Left lung (tissue), 10 donors: ENCODE data around the gene MYH14. TPM values are rescaled to one million over a fixed set of nuclear protein-coding genes. Genes with fewer than 3 reads are reported as not detected.

Source experiments
- ATAC-seq: fragments of 200-7000 bp; cut with Tn5 transposase; one replicate; pipeline ENCODE4 v1.9.1; 2020; ENCODE audit warnings: moderate library complexity
- DNase-seq, 4 donors: peaks; one replicate each; pipeline ENCODE4 v3.0.0-alpha.2; 2013 to 2020
- H3K27ac ChIP-seq, 2 donors: fragments of 200-600 bp; sonication (generic) in 1 of 2; one replicate each; pipeline versions ENCODE4 v1.5.0 to v1.8.0; 2020 to 2021
- H3K27me3 ChIP-seq, 2 donors: fragments of 200-600 bp; sonication (generic) in 1 of 2; one replicate each; pipeline versions ENCODE4 v1.5.0 to v1.8.0; 2020 to 2021
- H3K36me3 ChIP-seq, 2 donors: fragments of 200-600 bp; sonication (generic) in 1 of 2; one replicate each; pipeline versions ENCODE4 v1.5.0 to v1.8.0; 2020 to 2021
- H3K4me1 ChIP-seq, 2 donors: fragments of 200-600 bp; one replicate each; pipeline ENCODE4 v1.8.0; 2021
- H3K4me3 ChIP-seq, 2 donors: fragments of 200-600 bp; sonication (generic) in 1 of 2; one replicate each; pipeline versions ENCODE4 v1.5.0 to v1.8.0; 2020 to 2021; ENCODE audit warnings: mild to moderate bottlenecking in 1 of 2
- H3K9me3 ChIP-seq, 2 donors: fragments of 200-600 bp; sonication (generic) in 1 of 2; one replicate each; pipeline versions ENCODE4 v1.5.0 to v1.8.0; 2020 to 2021
- CTCF ChIP-seq, 2 donors: fragments of 200-600 bp; sonication (generic) in 1 of 2; IDR thresholded peaks; one replicate each; pipeline versions ENCODE4 v1.5.0 to v1.8.0; 2021; ENCODE audit warnings: antibody characterized with exemption in 2 of 2
- intact Hi-C, 2 donors: fragments of 100-400 bp; cut with DNase I; formaldehyde crosslinking; loops; one replicate each; pipeline versions ENCODE4 v1.11.2 to v1.14.2; 2022
- polyA plus RNA-seq, 6 donors: library from polyadenylated mRNA; unstranded; fragments of 120-200 nt; gene quantifications; one replicate each; pipeline ENCODE4 v1.2.1, GENCODE V29; 2013; ENCODE audit not compliant: insufficient read length in 6 of 6
- total RNA-seq, 2 donors: library from RNA; stranded (reverse); fragmentation: NEBNext Ultra II Directional; extraction: Animal tissue kit (Norgen Biotek cat#: 25700); gene quantifications; one replicate each; pipeline ENCODE4 v1.2.1, GENCODE V29; 2021
- donor health status: DM: no; HTN: yes; CAD: no.
- donor health status: DM: no; HTN: no; CAD: no.

The MYH14 gene
- total and polyA plus RNA-seq, 8 donors = 46.0 to 195 (median 55.6) TPM

- Histone ChIP-seq H3K27me3 (peaks cover 7 to 89% of the 10 kb centered on the region in 2 donors), H3K36me3 (no peaks in the 10 kb centered on the region), H3K4me1 (peaks cover 0 to 54% of the 10 kb centered on the region in 2 donors), H3K9me3 (no peaks in the 10 kb centered on the region), H3K27ac (peak overlapping the region; percentile 72 to 88), H3K4me3 (peak overlapping the region; percentile 46 to 52)
- ATAC-seq (no peak), DNase-seq (peak in 1 of 4 donors; percentile 34)
- intact Hi-C loops = no loop called here
- no peak for TF ChIP-seq CTCF (IDR thresholded peaks at IDR 0.05)
Measured at GRCh38 chr19:50331221-50331993, 128.0 kb downstream of the MYH14 start.

GRCh38 chr19:50331994-50332243 is 128.5 kb downstream of the MYH14 start:
- DNase-seq (no peak), ATAC-seq (no peak)
- no peak for TF ChIP-seq CTCF (IDR thresholded peaks at IDR 0.05)
- H3K36me3 ChIP-seq = no peaks in the 10 kb centered on the region
- peak overlapping the region; percentile 72 to 88 for H3K27ac ChIP-seq
- peak overlapping the region; percentile 46 to 52 for H3K4me3 ChIP-seq
- H3K27me3 ChIP-seq = peaks cover 6 to 89% of the 10 kb centered on the region in 2 donors
- H3K4me1 ChIP-seq = peaks cover 0 to 49% of the 10 kb centered on the region in 2 donors
- intact Hi-C loops = no loop called here
- no peaks in the 10 kb centered on the region for H3K9me3 ChIP-seq

GRCh38 chr19:50332244-50333038 is 129.0 kb downstream of the MYH14 start:
- Histone ChIP-seq H3K27ac (peak overlapping the region; percentile 72 to 88), H3K4me1 (peaks cover 0 to 44% of the 10 kb centered on the region in 2 donors), H3K4me3 (peak overlapping the region; percentile 46 to 52), H3K9me3 (no peaks in the 10 kb centered on the region), H3K36me3 (no peaks in the 10 kb centered on the region), H3K27me3 (peaks cover 2 to 85% of the 10 kb centered on the region in 2 donors)
- intact Hi-C loops = no loop called here
- peak; percentile 3 for ATAC-seq
- TF ChIP-seq CTCF (IDR thresholded peaks at IDR 0.05) = no peak
- DNase-seq = peak in 2 of 4 donors; percentile 54 to 75

GRCh38 chr19:50333235-50333736 is 129.9 kb downstream of the MYH14 start:
- Histone ChIP-seq H3K9me3 (no peaks in the 10 kb centered on the region), H3K4me3 (peak overlapping the region; percentile 46 to 52), H3K36me3 (no peaks in the 10 kb centered on the region), H3K27ac (peak overlapping the region; percentile 72 to 88), H3K4me1 (peaks cover 0 to 38% of the 10 kb centered on the region in 2 donors), H3K27me3 (peaks cover 0 to 76% of the 10 kb centered on the region in 2 donors)
- ATAC-seq = peak; percentile 72
- intact Hi-C loops = no loop called here
- no peak for TF ChIP-seq CTCF (IDR thresholded peaks at IDR 0.05)
- DNase-seq = peak; percentile 90 to 96 (median 94)
